HepG2 (cell line): ENCODE results near the gene DIP2C. TPM values are rescaled to one million over a fixed set of nuclear protein-coding genes. Genes with fewer than 3 reads are reported as not detected.

ENCODE experiments used
- AGO2 ChIP-seq: fragments of 200-400 bp; formaldehyde crosslinking; optimal IDR thresholded peaks from 2 replicates; pipeline ENCODE3; 2017; ENCODE audit warnings: mild to moderate bottlenecking, low read depth, low read length, moderate library complexity
- ARNT ChIP-seq: fragments of 450-650 bp; IDR thresholded peaks from 2 replicates; pipeline ENCODE4 v1.6.1; 2017
- ELF3 ChIP-seq: IDR thresholded peaks from 2 replicates; pipeline ENCODE4 v1.6.1; 2016; ENCODE audit warnings: missing genetic modification reagents, missing compliant biosample characterization
- HINFP ChIP-seq: sonication (generic); formaldehyde crosslinking; IDR thresholded peaks from 2 replicates; pipeline ENCODE4 v1.4.0; 2020; ENCODE audit warnings: low read depth, mild to moderate bottlenecking, missing genetic modification reagents
- HMG20B ChIP-seq: conservative IDR thresholded peaks from 2 replicates; pipeline ENCODE4 v1.6.1; 2016; ENCODE audit warnings: missing genetic modification reagents, missing compliant biosample characterization
- HNRNPH1 ChIP-seq: fragments of 200-400 bp; formaldehyde crosslinking; optimal IDR thresholded peaks from 2 replicates; pipeline ENCODE3; 2017; ENCODE audit warnings: mild to moderate bottlenecking, low read depth, low read length
- MBNL3 ChIP-seq: fragments of 250-450 bp; sonication (Bioruptor Pico); conservative IDR thresholded peaks from 2 replicates; pipeline ENCODE4 v1.8.0; 2022; ENCODE audit warnings: mild to moderate bottlenecking, inconsistent platforms
- MEIS2 ChIP-seq: sonication (generic); formaldehyde crosslinking; IDR thresholded peaks from 2 replicates; pipeline ENCODE4 v1.9.0; 2021; ENCODE audit warnings: mild to moderate bottlenecking, missing genetic modification reagents
- MLLT10 ChIP-seq: sonication (generic); formaldehyde crosslinking; IDR thresholded peaks from 2 replicates; pipeline ENCODE4 v1.4.0; 2020; ENCODE audit warnings: missing genetic modification reagents
- NFATC3 ChIP-seq: sonication (generic); formaldehyde crosslinking; IDR thresholded peaks from 2 replicates; pipeline ENCODE4 v1.5.1; 2020; ENCODE audit warnings: mild to moderate bottlenecking, missing genetic modification reagents
- PHF20 ChIP-seq: sonication (generic); formaldehyde crosslinking; IDR thresholded peaks from 2 replicates; pipeline ENCODE4 v1.5.0; 2020; ENCODE audit warnings: mild to moderate bottlenecking, missing genetic modification reagents
- ZBTB14 ChIP-seq: sonication (generic); formaldehyde crosslinking; IDR thresholded peaks from 2 replicates; pipeline ENCODE4 v1.4.0; 2020; ENCODE audit warnings: missing genetic modification reagents
- ZFP91 ChIP-seq: sonication (generic); formaldehyde crosslinking; IDR thresholded peaks from 2 replicates; pipeline ENCODE4 v1.9.0; 2022; ENCODE audit warnings: missing genetic modification reagents, mild to moderate bottlenecking, borderline replicate concordance
- ZGPAT ChIP-seq: IDR thresholded peaks from 2 replicates; pipeline ENCODE4 v1.6.1; 2016; ENCODE audit warnings: mild to moderate bottlenecking
- ZNF337 ChIP-seq: sonication (generic); formaldehyde crosslinking; IDR thresholded peaks from 2 replicates; pipeline ENCODE4 v1.5.1; 2020; ENCODE audit warnings: missing genetic modification reagents, low read depth, mild to moderate bottlenecking, borderline replicate concordance
- ZNF350 ChIP-seq: sonication (generic); formaldehyde crosslinking; IDR thresholded peaks from 2 replicates; pipeline ENCODE4 v1.4.0; 2020; ENCODE audit warnings: mild to moderate bottlenecking, low read depth, missing genetic modification reagents, borderline replicate concordance
- ZNF552 ChIP-seq: sonication (generic); formaldehyde crosslinking; IDR thresholded peaks from 2 replicates; pipeline ENCODE4 v1.9.0; 2022; ENCODE audit warnings: missing genetic modification reagents, mild to moderate bottlenecking, borderline replicate concordance
- ZNF557 ChIP-seq: sonication (generic); formaldehyde crosslinking; IDR thresholded peaks from 2 replicates; pipeline ENCODE4 v1.4.0; 2020; ENCODE audit warnings: missing genetic modification reagents
- ZNF619 ChIP-seq: sonication (generic); formaldehyde crosslinking; IDR thresholded peaks from 2 replicates; pipeline ENCODE4 v1.4.0; 2020; ENCODE audit warnings: mild to moderate bottlenecking, missing genetic modification reagents
- ZNF678 ChIP-seq: sonication (generic); formaldehyde crosslinking; IDR thresholded peaks from 2 replicates; pipeline ENCODE4 v1.4.0; 2020; ENCODE audit warnings: mild to moderate bottlenecking, missing genetic modification reagents
- ZNF776 ChIP-seq: sonication (generic); formaldehyde crosslinking; IDR thresholded peaks from 2 replicates; pipeline ENCODE4 v1.4.0; 2020; ENCODE audit warnings: mild to moderate bottlenecking, missing genetic modification reagents
- ZNF788 ChIP-seq: sonication (generic); formaldehyde crosslinking; IDR thresholded peaks from 2 replicates; pipeline ENCODE4 v1.5.0; 2020; ENCODE audit warnings: mild to moderate bottlenecking, missing genetic modification reagents, borderline replicate concordance
- polyA plus RNA-seq, 8 experiments: library from polyadenylated mRNA; depleted of rRNA in 3 of 8; stranded (reverse) in 7 of 8; unstranded in 1 of 8; fragments of >200 nt; fragmentation: Illumina TruSeq in 4 of 8; extraction: Trizol in 4 of 8; gene quantifications; 2 replicates each; pipeline versions ENCODE4 v1.2.1 to v1.2.3, GENCODE V29; 2011 to 2016; ENCODE audit warnings: low read depth in 4 of 8, missing spikeins in 1 of 8, mixed read lengths in 1 of 8; ENCODE audit not compliant: insufficient read depth in 1 of 8
- total RNA-seq, 5 experiments: library from RNA; depleted of rRNA; stranded (reverse); fragments of >200 nt; fragmentation: Illumina TruSeq; extraction: Trizol; gene quantifications; 2 replicates each; pipeline ENCODE4 v1.2.3, GENCODE V29; 2016; ENCODE audit warnings: low read depth in 1 of 5
- TF ChIP-seq, protein P1 (sequence below): sonication (generic); formaldehyde crosslinking; IDR thresholded peaks from 2 replicates; pipeline ENCODE4 v1.4.0; 2020; ENCODE audit warnings: mild to moderate bottlenecking, missing genetic modification reagents

DIP2C gene
- total and polyA plus RNA-seq, 2 of the 13 experiments (the other 11 are each of a cell fraction or from before 2014, with no cell fraction given): 2.2 to 2.7 TPM

- TF ChIP-seq ZFP91 (CRISPR knock-in tag): no peak
- no peak for TF ChIP-seq ZNF337 (CRISPR knock-in tag)
- TF ChIP-seq ARNT: no peak
- TF ChIP-seq ZNF557 (CRISPR knock-in tag): no peak
- TF ChIP-seq NFATC3 (CRISPR knock-in tag): no peak
- TF ChIP-seq MLLT10 (CRISPR knock-in tag): no peak
- TF ChIP-seq HINFP: no peak
- TF ChIP-seq HNRNPH1: no peak
- TF ChIP-seq ZGPAT (CRISPR knock-in tag): 0 out of 2 replicates have a peak, but pooled peaks have one; percentile 31
- TF ChIP-seq ZNF350 (CRISPR knock-in tag): no peak
- no peak for TF ChIP-seq MBNL3
- no peak for TF ChIP-seq MEIS2 (CRISPR knock-in tag)
- no peak for TF ChIP-seq ELF3 (CRISPR knock-in tag)
- no peak for TF ChIP-seq ZNF619
- TF ChIP-seq ZNF788 (CRISPR knock-in tag): peak; percentile 22; the same call in 1 of the 2 replicates
- TF ChIP-seq ZNF678 (CRISPR knock-in tag): no peak
- no peak for TF ChIP-seq ZBTB14
- no peak for TF ChIP-seq ZNF552 (CRISPR knock-in tag)
- TF ChIP-seq HMG20B: no peak
- peak; percentile 20 for TF ChIP-seq AGO2
- TF ChIP-seq, protein P1, sequence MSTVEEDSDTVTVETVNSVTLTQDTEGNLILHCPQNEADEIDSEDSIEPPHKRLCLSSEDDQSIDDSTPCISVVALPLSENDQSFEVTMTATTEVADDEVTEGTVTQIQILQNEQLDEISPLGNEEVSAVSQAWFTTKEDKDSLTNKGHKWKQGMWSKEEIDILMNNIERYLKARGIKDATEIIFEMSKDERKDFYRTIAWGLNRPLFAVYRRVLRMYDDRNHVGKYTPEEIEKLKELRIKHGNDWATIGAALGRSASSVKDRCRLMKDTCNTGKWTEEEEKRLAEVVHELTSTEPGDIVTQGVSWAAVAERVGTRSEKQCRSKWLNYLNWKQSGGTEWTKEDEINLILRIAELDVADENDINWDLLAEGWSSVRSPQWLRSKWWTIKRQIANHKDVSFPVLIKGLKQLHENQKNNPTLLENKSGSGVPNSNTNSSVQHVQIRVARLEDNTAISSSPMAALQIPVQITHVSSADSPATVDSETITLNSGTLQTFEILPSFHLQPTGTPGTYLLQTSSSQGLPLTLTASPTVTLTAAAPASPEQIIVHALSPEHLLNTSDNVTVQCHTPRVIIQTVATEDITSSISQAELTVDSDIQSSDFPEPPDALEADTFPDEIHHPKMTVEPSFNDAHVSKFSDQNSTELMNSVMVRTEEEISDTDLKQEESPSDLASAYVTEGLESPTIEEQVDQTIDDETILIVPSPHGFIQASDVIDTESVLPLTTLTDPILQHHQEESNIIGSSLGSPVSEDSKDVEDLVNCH (CRISPR knock-in tag): no peak
- no peak for TF ChIP-seq PHF20
- TF ChIP-seq ZNF776: 0 out of 2 replicates have a peak, but pooled peaks have one; percentile 30
Measured at GRCh38 chr10:624605-625332, 64.7 kb downstream of the DIP2C start (continued).
